CD4-positive, alpha-beta memory T cell (primary cell): ENCODE data around the gene AVPI1. TPM values are rescaled to one million over a fixed set of nuclear protein-coding genes. Genes with fewer than 3 reads are reported as not detected.
A peak's percentile ranks its signal among the peaks of the same experiment; 100 is the strongest.

Experiments used
- CTCF ChIA-PET: fragments of 350-600 bp; sonication (Branson Sonifier 250); formaldehyde crosslinking; loops from one replicate; lab custom pipeline; 2021; ENCODE audit warnings: inconsistent platforms; ENCODE audit not compliant: partially characterized antibody; lab: Charles Lee
- POLR2A ChIA-PET: fragments of 350-600 bp; sonication (Branson Sonifier 250); formaldehyde crosslinking; loops from one replicate; lab custom pipeline; 2021; ENCODE audit not compliant: partially characterized antibody; lab: Charles Lee
- DNase-seq, 5 donors: peaks; one replicate each; pipeline versions ENCODE4 v3.0.0 to v3.0.0-alpha.2; 2020 to 2022; ENCODE audit warnings: mixed read lengths in 1 of 5
- H3K27ac ChIP-seq: one replicate; pipeline ENCODE4 v1.7.0; 2013; ENCODE audit warnings: low read depth, low read length
- H3K27me3 ChIP-seq: 2 replicates; pipeline ENCODE4 v1.7.0; 2013; ENCODE audit warnings: mild to moderate bottlenecking, low read length, moderate library complexity; ENCODE audit not compliant: insufficient read depth
- H3K36me3 ChIP-seq: 2 replicates; pipeline ENCODE4 v1.7.0; 2013; ENCODE audit warnings: mild to moderate bottlenecking, low read length, moderate library complexity; ENCODE audit not compliant: insufficient read depth
- H3K4me1 ChIP-seq: 2 replicates; pipeline ENCODE4 v1.7.0; 2013; ENCODE audit warnings: mild to moderate bottlenecking, low read length, moderate library complexity; ENCODE audit not compliant: insufficient read depth
- H3K4me3 ChIP-seq, 2 donors: one replicate each; pipeline ENCODE4 v1.7.0; 2013; ENCODE audit warnings: low read length in 2 of 2, mild to moderate bottlenecking in 1 of 2
- H3K9me3 ChIP-seq, 2 donors: one replicate each; pipeline ENCODE4 v1.7.0; 2013; ENCODE audit warnings: low read length in 2 of 2, control low read depth in 1 of 2; ENCODE audit not compliant: control insufficient read depth in 1 of 2
- H3K27ac Mint-ChIP-seq, 7 donors: one replicate each; pipeline ENCODE4 v1.8.0; 2020 to 2021; ENCODE audit warnings: mixed read lengths in 7 of 7, mild to moderate bottlenecking in 6 of 7, inconsistent platforms in 3 of 7, moderate library complexity in 3 of 7
- H3K27me3 Mint-ChIP-seq, 2 donors: one replicate each; pipeline ENCODE4 v1.8.0; 2020 to 2021; ENCODE audit warnings: mixed read lengths in 2 of 2
- H3K36me3 Mint-ChIP-seq, 2 donors: one replicate each; pipeline ENCODE4 v1.8.0; 2020 to 2021; ENCODE audit warnings: mixed read lengths in 2 of 2, inconsistent platforms in 1 of 2, mild to moderate bottlenecking in 1 of 2
- H3K4me1 Mint-ChIP-seq, 4 donors: one replicate each; pipeline ENCODE4 v1.8.0; 2020 to 2021; ENCODE audit warnings: mixed read lengths in 4 of 4, mild to moderate bottlenecking in 1 of 4
- H3K4me3 Mint-ChIP-seq, 8 donors: one replicate each; pipeline ENCODE4 v1.8.0; 2020 to 2021; ENCODE audit warnings: mixed read lengths in 8 of 8, mild to moderate bottlenecking in 7 of 8, moderate library complexity in 6 of 8, inconsistent platforms in 3 of 8
- H3K9me3 Mint-ChIP-seq, 8 donors: one replicate each; pipeline ENCODE4 v1.8.0; 2020 to 2021; ENCODE audit warnings: mixed read lengths in 8 of 8, mild to moderate bottlenecking in 5 of 8, inconsistent platforms in 3 of 8, moderate library complexity in 1 of 8
- intact Hi-C: fragments of 100-400 bp; cut with micrococcal nuclease; formaldehyde crosslinking; loops from one replicate; pipeline ENCODE4 v1.15.1; 2023
- polyA plus RNA-seq, 2 donors: library from polyadenylated mRNA; unstranded; fragments of 300-500 nt; fragmentation: Illumina TruSeq; gene quantifications; one replicate each; pipeline ENCODE4 v1.2.3, GENCODE V29; 2021
- total RNA-seq, 2 experiments: library from RNA; stranded (reverse); gene quantifications; one replicate each; pipeline ENCODE4 v1.2.3, GENCODE V29; 2021

The AVPI1 gene
- total and polyA plus RNA-seq, 4 experiments from 2014 or later = 1.8 to 5.6 (median 2.1) TPM

DNA sequence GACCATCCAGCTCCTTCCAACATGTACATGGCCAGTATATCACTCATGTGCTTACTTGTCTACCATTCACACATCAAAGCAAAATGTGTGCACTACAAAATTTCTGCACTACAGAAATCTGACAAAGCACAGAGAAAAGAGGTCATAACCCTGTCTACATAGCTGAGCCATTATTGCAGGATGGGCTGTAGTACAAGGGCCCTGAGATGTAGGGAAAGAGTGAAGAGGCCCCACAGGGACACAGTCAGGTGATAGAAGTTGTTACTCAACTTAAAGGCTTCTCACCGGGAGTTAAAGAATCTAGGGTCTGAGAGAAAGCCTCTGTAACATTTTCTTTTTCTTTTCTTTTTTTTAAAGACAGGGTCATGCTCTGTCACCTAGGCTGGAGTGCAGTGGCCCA lies 17.5 kb downstream of the AVPI1 start:
- Histone ChIP-seq H3K36me3 (peaks cover 9% of the 10 kb centered on the region), H3K4me1 (no peaks in the 10 kb centered on the region), H3K9me3 (no peaks in the 10 kb centered on the region), H3K27me3 (no peaks in the 10 kb centered on the region), H3K27ac (no peak overlapping the region), H3K4me3 (no peak overlapping the region)
- Mint-ChIP-seq H3K4me3 (no peak overlapping the region), H3K9me3 (no peaks in the 10 kb centered on the region), H3K4me1 (no peaks in the 10 kb centered on the region), H3K36me3 (peaks cover 40 to 57% of the 10 kb centered on the region in 2 donors), H3K27ac (peak overlapping the region in 2 of 7 donors; percentile 63 to 83), H3K27me3 (no peaks in the 10 kb centered on the region)
- no peak for DNase-seq
- CTCF ChIA-PET = interaction anchor here (1.3 kb wide), 2 partner anchors 17 to 32 kb away, joined by 3 to 6 read pairs; partner anchors contain the start of gene AVPI1
- intact Hi-C loops = no loop called here
- POLR2A ChIA-PET = interaction anchor here (1.4 kb wide), 1 partner anchor 67 kb away, joined by 4 read pairs; the partner anchor contains the start of gene ZFYVE27

DNA sequence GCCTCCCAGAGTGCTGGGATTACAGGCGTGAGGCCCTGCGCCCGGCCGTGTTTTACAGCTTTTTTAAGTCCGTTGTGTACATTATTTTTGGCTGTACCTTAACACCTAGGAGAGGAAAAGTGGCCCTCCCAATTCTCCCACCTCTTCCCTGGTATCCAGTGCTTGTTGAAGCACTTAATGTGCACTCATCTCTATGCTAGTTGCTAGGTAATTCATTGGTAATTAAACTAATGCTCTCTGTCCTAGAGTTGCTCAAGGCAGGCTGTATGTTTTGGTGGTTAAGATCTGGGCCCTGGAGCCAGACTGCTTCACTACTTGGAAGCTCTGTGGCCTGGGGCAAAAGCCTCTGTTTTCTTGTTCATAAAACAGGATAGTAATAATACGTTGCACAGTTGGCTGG lies 19.6 kb downstream of the AVPI1 start:
- POLR2A ChIA-PET = no interaction called here
- no peaks in the 10 kb centered on the region for H3K4me1 Mint-ChIP-seq
- no peaks in the 10 kb centered on the region for H3K27me3 ChIP-seq
- peaks cover 17% of the 10 kb centered on the region for H3K36me3 ChIP-seq
- intact Hi-C loops = no loop called here
- no peak for DNase-seq
- H3K27ac ChIP-seq = no peak overlapping the region
- H3K4me3 Mint-ChIP-seq = no peak overlapping the region
- H3K9me3 ChIP-seq = no peaks in the 10 kb centered on the region
- H3K27ac Mint-ChIP-seq = peak overlapping the region in 1 of 7 donors; percentile 13
- H3K4me1 ChIP-seq = no peaks in the 10 kb centered on the region
- H3K4me3 ChIP-seq = no peak overlapping the region
- CTCF ChIA-PET = interaction anchor here (1.2 to 1.8 kb wide), 2 partner anchors 10 to 11 kb away, joined by 4 to 6 read pairs; no protein-coding TSS in a partner anchor
- peaks cover 31 to 54% of the 10 kb centered on the region in 2 donors for H3K36me3 Mint-ChIP-seq
- no peaks in the 10 kb centered on the region for H3K27me3 Mint-ChIP-seq
- no peaks in the 10 kb centered on the region for H3K9me3 Mint-ChIP-seq

DNA sequence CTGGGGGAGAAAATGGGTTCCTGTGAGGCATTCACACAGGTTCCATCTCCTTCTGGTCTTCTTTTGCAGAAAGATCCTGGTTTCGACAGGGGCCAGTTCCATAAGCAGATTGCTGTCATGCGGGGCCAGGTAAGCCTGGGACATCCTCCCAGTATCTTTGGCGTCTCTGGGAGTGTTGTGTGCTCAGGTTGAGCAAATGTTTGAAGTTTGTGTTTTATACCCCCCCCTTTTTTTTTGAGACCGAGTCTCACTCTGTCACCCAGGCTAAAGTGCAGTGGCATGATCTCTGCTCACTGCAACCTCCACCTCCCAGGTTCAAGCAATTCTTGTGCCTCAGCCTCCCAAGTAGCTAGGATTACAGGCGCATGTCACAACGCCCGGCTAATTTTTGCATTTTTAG lies 20.0 kb downstream of the AVPI1 start:
- H3K9me3 Mint-ChIP-seq = no peaks in the 10 kb centered on the region
- H3K27ac Mint-ChIP-seq = no peak overlapping the region
- CTCF ChIA-PET = interaction anchor here (1.2 to 1.8 kb wide), 2 partner anchors 10 to 12 kb away, joined by 4 to 6 read pairs; no protein-coding TSS in a partner anchor
- H3K27me3 Mint-ChIP-seq = no peaks in the 10 kb centered on the region
- peaks cover 26 to 55% of the 10 kb centered on the region in 2 donors for H3K36me3 Mint-ChIP-seq
- intact Hi-C loops = no loop called here
- no peaks in the 10 kb centered on the region for H3K4me1 ChIP-seq
- H3K36me3 ChIP-seq = peaks cover 18% of the 10 kb centered on the region
- no peak for DNase-seq
- H3K4me1 Mint-ChIP-seq = no peaks in the 10 kb centered on the region
- H3K9me3 ChIP-seq = no peaks in the 10 kb centered on the region
- H3K4me3 ChIP-seq = no peak overlapping the region
- no peaks in the 10 kb centered on the region for H3K27me3 ChIP-seq
- POLR2A ChIA-PET = no interaction called here
- no peak overlapping the region for H3K4me3 Mint-ChIP-seq
- no peak overlapping the region for H3K27ac ChIP-seq

DNA sequence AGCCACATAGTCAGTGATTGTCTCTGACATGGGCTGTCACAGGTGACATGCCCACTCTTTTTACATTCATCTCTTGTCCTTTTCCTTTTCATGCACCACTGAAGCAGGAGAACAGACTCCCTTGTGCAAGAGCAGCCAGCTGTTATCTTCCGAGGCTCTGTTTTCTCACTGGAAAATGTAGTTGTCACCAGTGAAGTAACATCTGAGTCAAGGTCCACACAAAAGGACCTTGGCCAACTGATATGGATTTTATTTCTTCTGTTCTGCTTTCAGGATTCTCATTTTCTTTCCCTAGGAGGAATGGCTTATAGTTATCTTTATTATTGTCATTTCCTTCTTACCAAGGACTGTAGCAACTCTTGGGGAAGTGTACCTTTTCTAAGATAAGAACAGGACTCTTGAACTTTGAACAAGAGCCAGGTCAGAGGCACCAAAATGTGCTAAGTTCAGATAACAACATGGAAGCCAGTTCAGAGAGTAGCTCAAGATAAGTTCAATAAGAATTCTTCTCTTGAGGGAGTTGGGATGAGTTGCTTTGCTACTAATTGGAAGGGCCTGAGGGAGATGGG lies 22.7 kb downstream of the AVPI1 start:
- H3K9me3 Mint-ChIP-seq = no peaks in the 10 kb centered on the region
- H3K4me1 Mint-ChIP-seq = no peaks in the 10 kb centered on the region
- H3K36me3 ChIP-seq = peaks cover 18% of the 10 kb centered on the region
- ChIA-PET CTCF (interaction anchor here (1.1 kb wide), 1 partner anchor 8 kb away, joined by 3 read pairs; no protein-coding TSS in a partner anchor), POLR2A (no interaction called here)
- intact Hi-C loops = no loop called here
- no peaks in the 10 kb centered on the region for H3K9me3 ChIP-seq
- DNase-seq = no peak
- H3K4me1 ChIP-seq = no peaks in the 10 kb centered on the region
- no peak overlapping the region for H3K27ac ChIP-seq
- H3K27ac Mint-ChIP-seq = no peak overlapping the region
- no peaks in the 10 kb centered on the region for H3K27me3 Mint-ChIP-seq
- no peaks in the 10 kb centered on the region for H3K27me3 ChIP-seq
- peaks cover 32 to 52% of the 10 kb centered on the region in 2 donors for H3K36me3 Mint-ChIP-seq
- H3K4me3 Mint-ChIP-seq = no peak overlapping the region
- no peak overlapping the region for H3K4me3 ChIP-seq

DNA sequence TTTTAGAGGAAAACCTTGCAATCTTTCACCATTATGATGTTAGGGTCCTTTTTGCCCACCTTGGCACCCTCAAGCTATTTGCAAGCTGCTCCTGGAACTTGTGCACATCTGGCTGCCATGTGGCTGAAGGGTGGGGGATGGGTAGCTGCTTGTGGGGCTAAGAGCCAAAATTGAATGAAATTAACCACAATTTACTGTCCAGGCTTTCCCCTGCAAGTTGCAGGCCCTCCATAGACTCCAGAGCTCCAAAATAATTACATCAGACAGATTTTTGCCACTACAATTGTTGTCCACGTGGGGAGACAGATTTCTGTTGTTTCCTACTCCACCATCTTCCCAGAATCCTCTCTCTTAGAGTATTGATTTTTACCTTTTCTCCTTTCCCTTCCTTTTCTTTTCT lies 27.5 kb downstream of the AVPI1 start:
- H3K9me3 ChIP-seq = no peaks in the 10 kb centered on the region
- Mint-ChIP-seq H3K27ac (no peak overlapping the region), H3K4me3 (no peak overlapping the region), H3K27me3 (no peaks in the 10 kb centered on the region), H3K9me3 (no peaks in the 10 kb centered on the region), H3K4me1 (peaks cover 0 to 3% (median 0%) of the 10 kb centered on the region in 4 donors), H3K36me3 (peaks cover 40 to 59% of the 10 kb centered on the region in 2 donors)
- no peaks in the 10 kb centered on the region for H3K27me3 ChIP-seq
- no peak for DNase-seq
- H3K4me3 ChIP-seq = no peak overlapping the region
- intact Hi-C loops = no loop called here
- POLR2A ChIA-PET = no interaction called here
- CTCF ChIA-PET = no interaction called here
- no peaks in the 10 kb centered on the region for H3K4me1 ChIP-seq
- H3K27ac ChIP-seq = no peak overlapping the region
- H3K36me3 ChIP-seq = peaks cover 20% of the 10 kb centered on the region

DNA sequence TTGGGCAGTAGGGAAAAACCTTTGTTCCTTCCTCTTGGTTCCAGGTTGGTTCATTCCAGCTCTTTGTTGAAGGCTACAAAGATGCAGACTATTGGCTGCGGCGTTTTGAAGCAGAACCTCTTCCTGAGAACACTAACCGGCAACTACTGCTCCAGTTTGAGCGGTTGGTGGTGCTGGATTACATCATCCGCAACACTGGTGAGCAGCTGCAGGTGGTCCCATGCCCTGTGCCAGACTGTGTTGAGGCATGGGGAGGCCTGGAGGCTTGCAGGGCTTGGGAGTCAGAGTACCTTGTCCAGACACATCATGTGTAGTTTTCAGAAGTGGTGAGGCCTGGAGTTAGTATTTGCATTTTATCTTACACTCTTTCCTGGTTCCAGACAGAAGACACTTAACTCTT lies 30.3 kb downstream of the AVPI1 start:
- no peaks in the 10 kb centered on the region for H3K9me3 Mint-ChIP-seq
- H3K4me1 Mint-ChIP-seq = peaks cover 0 to 3% (median 0%) of the 10 kb centered on the region in 4 donors
- ChIA-PET POLR2A (no interaction called here), CTCF (no interaction called here)
- Histone ChIP-seq H3K4me3 (no peak overlapping the region), H3K27me3 (no peaks in the 10 kb centered on the region), H3K4me1 (no peaks in the 10 kb centered on the region), H3K36me3 (peaks cover 16% of the 10 kb centered on the region), H3K9me3 (no peaks in the 10 kb centered on the region), H3K27ac (no peak overlapping the region)
- H3K27ac Mint-ChIP-seq = no peak overlapping the region
- H3K4me3 Mint-ChIP-seq = no peak overlapping the region
- no peaks in the 10 kb centered on the region for H3K27me3 Mint-ChIP-seq
- DNase-seq = no peak
- peaks cover 49 to 59% of the 10 kb centered on the region in 2 donors for H3K36me3 Mint-ChIP-seq
- intact Hi-C loops = no loop called here

DNA sequence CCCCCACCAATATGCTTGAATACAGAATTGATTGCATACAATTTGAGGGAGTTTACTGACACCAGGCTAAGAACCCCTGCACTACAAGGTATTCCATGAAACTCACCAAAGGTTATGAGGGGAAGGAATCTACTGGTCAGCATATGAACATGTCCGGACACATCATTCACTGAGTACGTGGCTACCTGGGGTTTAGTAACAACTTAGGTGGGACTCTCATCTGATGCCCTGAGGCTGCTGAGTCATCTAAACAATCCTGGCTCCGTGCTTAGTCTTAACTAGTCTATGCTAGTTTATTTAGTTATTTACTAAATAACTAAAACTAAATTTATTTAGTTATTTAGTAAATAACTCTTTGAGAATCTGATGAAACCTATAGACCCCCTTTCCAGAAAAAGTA lies 35.3 kb downstream of the AVPI1 start:
- POLR2A ChIA-PET = no interaction called here
- peaks cover 33 to 45% of the 10 kb centered on the region in 2 donors for H3K36me3 Mint-ChIP-seq

More for the DNA sequence above, 35.3 kb downstream of the AVPI1 start:
- H3K27me3 Mint-ChIP-seq = no peaks in the 10 kb centered on the region
- no peaks in the 10 kb centered on the region for H3K9me3 Mint-ChIP-seq
- H3K4me1 Mint-ChIP-seq = peaks cover 12 to 18% (median 17%) of the 10 kb centered on the region in 4 donors
- no peaks in the 10 kb centered on the region for H3K9me3 ChIP-seq
- no peak overlapping the region for H3K27ac ChIP-seq
- H3K36me3 ChIP-seq = peaks cover 19% of the 10 kb centered on the region
- no peaks in the 10 kb centered on the region for H3K27me3 ChIP-seq
- no peak overlapping the region for H3K4me3 ChIP-seq
- no peak for DNase-seq
- CTCF ChIA-PET = no interaction called here
- H3K27ac Mint-ChIP-seq = no peak overlapping the region
- H3K4me3 Mint-ChIP-seq = no peak overlapping the region
- intact Hi-C loops = no loop called here
- peaks cover 13% of the 10 kb centered on the region for H3K4me1 ChIP-seq
